ENCODE results near the gene TRIM36.

GRCh38 chr5:115186794-115187193 is 17.1 kb upstream of the TRIM36 start:
- TF ChIP-seq FOXK2 (IDR thresholded peaks at IDR 0.05): no peak
- no peak for TF ChIP-seq SMC3 (IDR thresholded peaks at IDR 0.05; ENCODE audit: borderline replicate concordance, low read length)
- TF ChIP-seq SP1 (IDR thresholded peaks at IDR 0.05; ENCODE audit: low read depth, low read length): no peak
- no peak for TF ChIP-seq HCFC1 (IDR thresholded peaks at IDR 0.05; ENCODE audit: low read length)
- TF ChIP-seq ZBTB33 (IDR thresholded peaks at IDR 0.05): no peak

Data from GM12878 (cell line).